Transverse colon (tissue), 4 donors: ENCODE results near the gene MUC21.

Experiments used
- POLR2AphosphoS5 ChIP-seq, 3 donors: sonication (generic); formaldehyde crosslinking; IDR thresholded peaks; one replicate each; pipeline ENCODE4 v1.6.1; 2016; ENCODE audit warnings: antibody characterized with exemption in 3 of 3
- TF ChIP-seq, protein P1 (sequence below), 5 experiments: fragments of 200-600 bp in 3 of 5; fragments of 450-650 bp in 2 of 5; sonication (generic) in 3 of 5; IDR thresholded peaks; 1 replicate in 2 of 5; 2 replicates in 3 of 5; pipeline ENCODE4 v1.5.1; 2016 to 2017; ENCODE audit warnings: antibody characterized with exemption in 5 of 5, inconsistent platforms in 3 of 5, mild to moderate bottlenecking in 2 of 5, moderate library complexity in 1 of 5

- TF ChIP-seq, protein P1, sequence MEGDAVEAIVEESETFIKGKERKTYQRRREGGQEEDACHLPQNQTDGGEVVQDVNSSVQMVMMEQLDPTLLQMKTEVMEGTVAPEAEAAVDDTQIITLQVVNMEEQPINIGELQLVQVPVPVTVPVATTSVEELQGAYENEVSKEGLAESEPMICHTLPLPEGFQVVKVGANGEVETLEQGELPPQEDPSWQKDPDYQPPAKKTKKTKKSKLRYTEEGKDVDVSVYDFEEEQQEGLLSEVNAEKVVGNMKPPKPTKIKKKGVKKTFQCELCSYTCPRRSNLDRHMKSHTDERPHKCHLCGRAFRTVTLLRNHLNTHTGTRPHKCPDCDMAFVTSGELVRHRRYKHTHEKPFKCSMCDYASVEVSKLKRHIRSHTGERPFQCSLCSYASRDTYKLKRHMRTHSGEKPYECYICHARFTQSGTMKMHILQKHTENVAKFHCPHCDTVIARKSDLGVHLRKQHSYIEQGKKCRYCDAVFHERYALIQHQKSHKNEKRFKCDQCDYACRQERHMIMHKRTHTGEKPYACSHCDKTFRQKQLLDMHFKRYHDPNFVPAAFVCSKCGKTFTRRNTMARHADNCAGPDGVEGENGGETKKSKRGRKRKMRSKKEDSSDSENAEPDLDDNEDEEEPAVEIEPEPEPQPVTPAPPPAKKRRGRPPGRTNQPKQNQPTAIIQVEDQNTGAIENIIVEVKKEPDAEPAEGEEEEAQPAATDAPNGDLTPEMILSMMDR (IDR thresholded peaks at IDR 0.05) = no peak
- no peak for TF ChIP-seq POLR2AphosphoS5 (IDR thresholded peaks at IDR 0.05)
Measured at GRCh38 chr6:30939473-30939872, 44.0 kb upstream of the MUC21 start.
